Loucy (cell line): Measurements from ENCODE around the gene HPS3.

Source experiments
- CTCF ChIP-seq: fragments of 200-600 bp; sonication (generic); conservative IDR thresholded peaks from 2 replicates; pipeline ENCODE4 v1.5.1; 2014; ENCODE audit warnings: mild to moderate bottlenecking, antibody characterized with exemption, low read length
- EZH2phosphoT487 ChIP-seq: fragments of 200-600 bp; IDR thresholded peaks from 2 replicates; pipeline ENCODE4 v1.6.1; 2018; ENCODE audit warnings: antibody characterized with exemption, mild to moderate bottlenecking, moderate library complexity, borderline replicate concordance

GRCh38 chr3:149090461-149090860, 39.0 kb upstream of the HPS3 start:
- TF ChIP-seq CTCF (no peak), EZH2phosphoT487 (no peak)
